GM23338 (cell line): ENCODE results near the gene CELA2A. TPM values are rescaled to one million over a fixed set of nuclear protein-coding genes. Genes with fewer than 3 reads are reported as not detected.

Experiments used
- ATAC-seq: fragments of 200-7000 bp; cut with Tn5 transposase; 3 replicates; pipeline ENCODE4 v1.9.1; 2020
- DNase-seq: peaks from one replicate; pipeline ENCODE4 v3.0.0-alpha.2; 2015; ENCODE audit warnings: low spot score
- H2AFZ ChIP-seq: fragments of 200-600 bp; sonication (generic); 2 replicates; pipeline ENCODE4 v1.8.0; 2016; ENCODE audit warnings: antibody characterized with exemption, mild to moderate bottlenecking, moderate library complexity
- H3F3A ChIP-seq: fragments of 200-600 bp; sonication (generic); replicated peaks from 2 replicates; pipeline ENCODE4 v1.8.0; 2017; ENCODE audit warnings: antibody characterized with exemption, mixed run types, low read depth
- H3K27ac ChIP-seq: fragments of 200-600 bp; sonication (generic); 2 replicates; pipeline ENCODE4 v1.6.1; 2016; ENCODE audit warnings: low read depth
- H3K27me3 ChIP-seq: fragments of 200-600 bp; sonication (generic); 2 replicates; pipeline ENCODE4 v1.8.0; 2016; ENCODE audit warnings: mild to moderate bottlenecking, mixed run types, moderate library complexity; ENCODE audit not compliant: insufficient read depth
- H3K36me3 ChIP-seq: fragments of 200-600 bp; sonication (generic); 2 replicates; pipeline ENCODE4 v1.8.0; 2016; ENCODE audit warnings: mild to moderate bottlenecking; ENCODE audit not compliant: insufficient read depth
- H3K4me1 ChIP-seq: fragments of 200-600 bp; sonication (generic); 2 replicates; pipeline ENCODE4 v1.8.0; 2016; ENCODE audit warnings: mild to moderate bottlenecking, moderate library complexity; ENCODE audit not compliant: insufficient read depth
- H3K4me2 ChIP-seq: fragments of 200-600 bp; sonication (generic); 2 replicates; pipeline ENCODE4 v1.7.1; 2017; ENCODE audit warnings: mixed run types
- H3K4me3 ChIP-seq: fragments of 200-600 bp; sonication (generic); 2 replicates; pipeline ENCODE4 v1.6.1; 2016; ENCODE audit warnings: mixed run types
- H3K79me2 ChIP-seq: fragments of 200-600 bp; sonication (generic); replicated peaks from 2 replicates; pipeline ENCODE4 v1.8.0; 2017; ENCODE audit warnings: mild to moderate bottlenecking; ENCODE audit not compliant: insufficient read depth
- H3K9me2 ChIP-seq: fragments of 200-600 bp; sonication (generic); 2 replicates; pipeline ENCODE4 v1.8.0; 2017; ENCODE audit not compliant: insufficient read depth
- H4K20me1 ChIP-seq: fragments of 200-600 bp; sonication (generic); replicated peaks from 2 replicates; pipeline ENCODE4 v1.8.0; 2017; ENCODE audit warnings: mild to moderate bottlenecking; ENCODE audit not compliant: insufficient read depth
- H3K27ac Mint-ChIP-seq: 2 replicates; pipeline ENCODE4 v1.8.0; 2020; ENCODE audit warnings: inconsistent platforms, mild to moderate bottlenecking, moderate library complexity, mixed read lengths
- H3K27me3 Mint-ChIP-seq: 3 replicates; pipeline ENCODE4 v1.8.0; 2022; ENCODE audit warnings: low read depth, mild to moderate bottlenecking, moderate library complexity, mixed read lengths, inconsistent platforms; ENCODE audit not compliant: insufficient read depth, poor library complexity
- H3K36me3 Mint-ChIP-seq: 3 replicates; pipeline ENCODE4 v1.8.0; 2021; ENCODE audit warnings: low read depth, mild to moderate bottlenecking, inconsistent platforms, moderate library complexity, mixed read lengths
- H3K4me1 Mint-ChIP-seq: 3 replicates; pipeline ENCODE4 v1.8.0; 2020; ENCODE audit warnings: mild to moderate bottlenecking, inconsistent platforms, mixed read lengths
- H3K4me3 Mint-ChIP-seq: 3 replicates; pipeline ENCODE4 v1.8.0; 2021; ENCODE audit warnings: moderate library complexity, mild to moderate bottlenecking, inconsistent platforms, mixed read lengths
- H3K9me3 Mint-ChIP-seq: 3 replicates; pipeline ENCODE4 v1.8.0; 2020; ENCODE audit warnings: moderate library complexity, mild to moderate bottlenecking, inconsistent platforms, mixed read lengths
- CREB1 ChIP-seq: fragments of 250-450 bp; sonication (Bioruptor Pico); IDR thresholded peaks from 2 replicates; pipeline ENCODE4 v1.5.0; 2020; ENCODE audit warnings: low read depth, mild to moderate bottlenecking, moderate library complexity
- CTCF ChIP-seq, 2 experiments: fragments of 200-600 bp in 1 of 2; sonication (generic) in 1 of 2; conservative IDR thresholded peaks; 2 replicates each; pipeline versions ENCODE4 v1.5.1 to v1.6.1; 2016 to 2017; ENCODE audit warnings: antibody characterized with exemption in 2 of 2, low read depth in 2 of 2, mild to moderate bottlenecking in 2 of 2, moderate library complexity in 1 of 2
- ETS1 ChIP-seq: IDR thresholded peaks from 2 replicates; pipeline ENCODE4 v1.6.1; 2016; ENCODE audit warnings: antibody characterized with exemption
- EZH2 ChIP-seq: fragments of 200-600 bp; sonication (generic); IDR thresholded peaks from one replicate; pipeline ENCODE4 v1.8.0; 2017; ENCODE audit warnings: antibody characterized with exemption, mild to moderate bottlenecking, low read depth; ENCODE audit not compliant: unreplicated experiment
- EZH2phosphoT487 ChIP-seq: fragments of 200-600 bp; sonication (generic); IDR thresholded peaks from one replicate; pipeline ENCODE4 v1.8.1; 2018; ENCODE audit warnings: antibody characterized with exemption; ENCODE audit not compliant: unreplicated experiment
- JUNB ChIP-seq: IDR thresholded peaks from one replicate; pipeline ENCODE4 v1.6.1; 2016; ENCODE audit warnings: antibody characterized with exemption; ENCODE audit not compliant: unreplicated experiment
- NANOG ChIP-seq: IDR thresholded peaks from 2 replicates; pipeline ENCODE4 v1.6.1; 2016; ENCODE audit warnings: antibody characterized with exemption, borderline replicate concordance
- POLR2AphosphoS5 ChIP-seq: IDR thresholded peaks from 2 replicates; pipeline ENCODE4 v1.6.1; 2016; ENCODE audit warnings: antibody characterized with exemption, low read depth
- REST ChIP-seq: IDR thresholded peaks from one replicate; pipeline ENCODE4 v1.6.1; 2018; ENCODE audit warnings: antibody characterized with exemption; ENCODE audit not compliant: unreplicated experiment
- STAT1 ChIP-seq: IDR thresholded peaks from one replicate; pipeline ENCODE4 v1.6.1; 2016; ENCODE audit warnings: antibody characterized with exemption; ENCODE audit not compliant: unreplicated experiment
- ZNF114 ChIP-seq: fragments of 250-450 bp; sonication (Bioruptor Pico); IDR thresholded peaks from 2 replicates; pipeline ENCODE4 v1.5.0; 2020; ENCODE audit warnings: mild to moderate bottlenecking, moderate library complexity
- ZNF331 ChIP-seq: fragments of 250-450 bp; sonication (Bioruptor Pico); IDR thresholded peaks from 2 replicates; pipeline ENCODE4 v1.5.0; 2020; ENCODE audit warnings: low read depth, mild to moderate bottlenecking, moderate library complexity
- ZNF462 ChIP-seq: fragments of 250-450 bp; sonication (Bioruptor Pico); IDR thresholded peaks from 2 replicates; pipeline ENCODE4 v1.5.0; 2020; ENCODE audit warnings: mild to moderate bottlenecking, moderate library complexity
- long read RNA-seq: library from polyadenylated mRNA; unstranded; transcript quantifications from one replicate; pipeline ENCODE4 v2.0.0, GENCODE V29; 2020; ENCODE audit not compliant: unreplicated experiment
- polyA plus RNA-seq: library from polyadenylated mRNA; unstranded; fragments of >200 nt; fragmentation: Nextera tagmentation; extraction: Ambion mirVana; gene quantifications from 2 replicates; pipeline ENCODE4 v1.2.1, GENCODE V29; 2016
- total RNA-seq: library from RNA; depleted of rRNA; stranded (reverse); fragments of >200 nt; shearing (Covaris generic); gene quantifications from 2 replicates; pipeline ENCODE4 v1.2.3, GENCODE V29; 2014; rRNA removed

Gene CELA2A
- total RNA-seq: not detected in 2 replicates
- not detected in 2 replicates for polyA plus RNA-seq
- long read RNA-seq: 0 reads

- Mint-ChIP-seq H3K27me3 (peaks cover 4% of the 10 kb centered on the region), H3K36me3 (no peaks in the 10 kb centered on the region), H3K4me3 (no peak within 1 kb of the TSS), H3K4me1 (peaks cover 6% of the 10 kb centered on the region; the same call in 1 of the 3 replicates), H3K9me3 (no peaks in the 10 kb centered on the region; the same call in 2 of the 3 replicates), H3K27ac (no peak within 1 kb of the TSS)
- Histone ChIP-seq H3K36me3 (no peaks in the 10 kb centered on the region), H3K4me2 (no peak within 1 kb of the TSS), H4K20me1 (no peaks in the 10 kb centered on the region), H3K27ac (no peak within 1 kb of the TSS), H3F3A (no peaks in the 10 kb centered on the region), H2AFZ (no peak within 1 kb of the TSS), H3K79me2 (no peaks in the 10 kb centered on the region), H3K4me1 (no peaks in the 10 kb centered on the region), H3K27me3 (no peaks in the 10 kb centered on the region), H3K9me2 (no peaks in the 10 kb centered on the region), H3K4me3 (no peak within 1 kb of the TSS)
- DNase-seq: no peak
- TF ChIP-seq POLR2AphosphoS5 (no peak), ZNF331 (no peak), NANOG (no peak), EZH2 (no peak), CREB1 (no peak), REST (no peak), ZNF462 (CRISPR knock-in tag) (no peak), JUNB (no peak), STAT1 (no peak), ETS1 (no peak), ZNF114 (no peak), EZH2phosphoT487 (no peak), CTCF (conservative IDR thresholded peaks at IDR 0.05; ENCODE audit: low read depth in 2 of 2) (no peak)
- ATAC-seq: no peak
Observed at GRCh38 chr1:15456313-15456954, at the start of gene CELA2A. TSS of gene CELA2A (plus strand) at chr1:15456732. CDS start at chr1:15456754, 22 bp downstream.
